Right lobe of liver (tissue), 4 donors: ENCODE data around the gene SLC13A5.

Experiments used
- CTCF ChIP-seq, 4 donors: fragments of 200-600 bp in 3 of 4; fragments of 450-650 bp in 1 of 4; IDR thresholded peaks; one replicate each; pipeline versions ENCODE4 v1.5.1 to v1.8.0; 2016 to 2022; ENCODE audit warnings: antibody characterized with exemption in 4 of 4, mild to moderate bottlenecking in 2 of 4
- POLR2A ChIP-seq: fragments of 450-650 bp; IDR thresholded peaks from one replicate; pipeline ENCODE4 v1.6.1; 2017; ENCODE audit warnings: antibody characterized with exemption, mild to moderate bottlenecking
- donor health status: DM: no; HTN: no; CAD: no.
- donor health status: DM: no; HTN: no; CAD: no.
- donor health status: DM: no; HTN: yes; CAD: no.

GRCh38 chr17:6648181-6648580 is 65.0 kb downstream of the SLC13A5 start:
- TF ChIP-seq POLR2A (no peak), CTCF (IDR thresholded peaks at IDR 0.05) (peak; percentile 21 to 35 (median 32))
